HG03196 (cell line): ENCODE measurements around the gene RAD51.

Experiments
- ATAC-seq: cut with Tn5 transposase; IDR thresholded peaks from one replicate; pipeline ENCODE4 v1.9.1; 2021; ENCODE audit not compliant: unreplicated experiment

Gene RAD51

GRCh38 chr15:40759961-40760360, 65.0 kb downstream of the RAD51 start:
- ATAC-seq, result no peak

- ATAC-seq, result no peak
Observed at GRCh38 chr15:40762919-40763800, 68.2 kb downstream of the RAD51 start.

GRCh38 chr15:40763801-40764628, 69.0 kb downstream of the RAD51 start, which contains the start of gene GCHFR:
GCHFR (plus strand) TSS chr15:40764068; CDS start chr15:40764181, 113 bp downstream.
- ATAC-seq, result no peak

GRCh38 chr15:40764629-40765103, 69.7 kb downstream of the RAD51 start:
- ATAC-seq, result no peak

GRCh38 chr15:40766194-40766815, 71.3 kb downstream of the RAD51 start:
- ATAC-seq, result no peak

- ATAC-seq, result no peak
Observed at GRCh38 chr15:40766906-40767837, 72.2 kb downstream of the RAD51 start.

GRCh38 chr15:40767838-40768500, 73.0 kb downstream of the RAD51 start:
- no peak for ATAC-seq

GRCh38 chr15:40768521-40769273, 73.7 kb downstream of the RAD51 start:
- no peak for ATAC-seq

- ATAC-seq, result peak; percentile 38
Observed at GRCh38 chr15:40769274-40770146, 74.5 kb downstream of the RAD51 start, which contains the start of gene C15orf62. C15orf62 (plus strand) TSS chr15:40769980; CDS start chr15:40770496, 516 bp downstream.

- no peak for ATAC-seq
Observed at GRCh38 chr15:40770147-40770721, 75.3 kb downstream of the RAD51 start.

- ATAC-seq, result no peak
Observed at GRCh38 chr15:40771242-40771641, 76.3 kb downstream of the RAD51 start.

GRCh38 chr15:40772014-40772413, 77.0 kb downstream of the RAD51 start:
- ATAC-seq, result no peak

- ATAC-seq, result no peak
Observed at GRCh38 chr15:40773496-40773895, 78.5 kb downstream of the RAD51 start.

- no peak for ATAC-seq
Observed at GRCh38 chr15:40773902-40774301, 78.9 kb downstream of the RAD51 start.

- ATAC-seq, result no peak
Observed at GRCh38 chr15:40775007-40775406, 80.0 kb downstream of the RAD51 start.

GRCh38 chr15:40775740-40776536, 81.0 kb downstream of the RAD51 start:
- ATAC-seq, result no peak
